SHP77 treated with DMSO at 0.1 percent for 48 hours (cell line): ENCODE measurements around the gene HOXB3.

Experiments used
- DNase-seq: peaks from one replicate; lab custom pipeline; 2025; lab: John Stamatoyannopoulos, UW

HOXB3 gene

DNA sequence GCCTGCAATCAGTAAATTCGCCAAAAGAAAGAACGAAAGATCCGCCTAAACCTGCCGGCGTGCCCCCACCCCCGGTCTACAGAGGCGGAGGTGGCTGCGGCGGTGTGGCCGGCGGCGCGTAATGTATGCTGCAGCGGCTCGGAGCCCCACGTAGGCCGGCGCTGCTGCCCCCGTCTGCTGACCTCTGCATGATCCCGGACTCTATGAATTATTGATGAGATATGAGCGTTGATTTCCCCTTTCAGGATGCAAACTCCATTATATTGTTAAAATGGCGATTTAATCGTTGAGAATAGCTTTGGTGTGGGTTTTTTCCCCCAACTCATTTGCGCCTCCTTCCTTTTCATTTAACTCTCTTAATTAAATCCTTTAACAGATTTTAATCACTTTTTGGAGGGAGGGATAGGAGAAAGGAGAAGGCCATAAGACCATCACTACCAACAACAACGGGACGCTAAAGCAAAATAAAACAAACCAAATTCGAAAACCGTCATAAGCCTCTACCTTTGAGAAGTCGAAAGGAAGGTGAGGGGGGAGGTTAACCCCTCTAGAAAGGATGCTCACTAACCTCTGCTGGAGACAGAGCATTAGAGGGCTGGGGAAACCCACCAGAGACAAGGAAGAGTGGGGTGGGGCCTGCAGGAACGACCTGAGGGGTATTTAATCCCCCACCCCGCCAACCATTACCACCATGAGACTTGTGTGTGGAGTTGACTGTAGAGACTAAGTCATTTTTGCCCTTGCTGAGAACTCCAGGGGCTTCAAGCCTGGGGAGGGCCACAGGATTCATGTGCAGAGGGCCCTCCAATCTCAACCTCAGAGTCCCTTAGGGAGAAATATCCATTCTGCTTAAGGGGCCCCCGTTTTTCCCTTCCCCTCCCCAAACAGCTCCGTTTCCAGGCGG lies 3.4 kb downstream of the HOXB3 start:
- DNase-seq: peak; percentile 54

DNA sequence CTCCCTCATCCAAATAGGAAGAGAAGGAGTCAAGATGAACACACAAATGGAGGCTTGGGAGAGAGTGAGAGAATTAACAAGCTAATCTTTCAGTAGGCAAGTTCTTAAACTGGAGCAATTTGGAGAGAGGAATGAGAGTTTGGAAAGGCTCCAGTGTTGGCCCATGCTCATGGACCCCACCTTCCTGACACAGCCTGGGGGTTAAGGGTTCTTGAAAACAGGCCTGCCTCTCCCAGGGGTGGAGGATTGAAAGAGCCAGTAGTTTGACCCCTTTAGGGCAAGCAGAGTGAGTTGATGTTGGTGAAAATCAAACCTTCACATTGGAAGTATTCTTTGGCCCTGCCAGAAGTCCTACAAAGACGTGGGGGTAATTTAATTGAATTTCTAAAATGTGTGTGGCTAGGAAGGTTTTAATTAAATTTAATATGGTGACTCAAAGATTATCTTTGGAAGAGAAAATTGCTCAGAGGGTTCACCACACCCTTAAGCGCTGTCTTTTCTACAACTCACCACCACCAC lies 5.8 kb downstream of the HOXB3 start:
- no peak for DNase-seq

DNA sequence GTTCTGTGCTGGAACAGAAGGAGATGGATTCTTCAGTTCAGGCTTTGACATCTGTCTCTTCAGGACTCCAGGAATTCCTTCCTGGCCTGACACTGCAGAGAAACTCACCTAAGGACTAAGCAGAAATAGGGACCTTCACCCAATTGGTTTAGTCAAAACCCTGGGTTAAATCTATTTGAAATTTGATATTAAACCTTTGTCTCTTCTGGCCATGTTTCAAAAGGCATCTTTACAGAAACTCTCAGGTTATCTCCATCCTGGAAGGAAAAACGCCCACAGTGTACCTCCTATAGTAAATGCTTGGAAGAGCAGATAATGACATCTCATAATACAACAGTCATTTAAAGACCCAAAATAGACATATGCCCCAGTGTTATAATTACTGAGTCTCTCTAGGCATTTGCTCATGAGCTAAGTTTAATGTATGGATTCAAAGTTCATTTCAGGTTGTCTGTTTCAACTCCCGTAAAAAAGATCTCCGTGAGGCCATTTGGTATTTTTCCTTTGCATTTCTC lies 6.3 kb downstream of the HOXB3 start:
- no peak for DNase-seq

DNA sequence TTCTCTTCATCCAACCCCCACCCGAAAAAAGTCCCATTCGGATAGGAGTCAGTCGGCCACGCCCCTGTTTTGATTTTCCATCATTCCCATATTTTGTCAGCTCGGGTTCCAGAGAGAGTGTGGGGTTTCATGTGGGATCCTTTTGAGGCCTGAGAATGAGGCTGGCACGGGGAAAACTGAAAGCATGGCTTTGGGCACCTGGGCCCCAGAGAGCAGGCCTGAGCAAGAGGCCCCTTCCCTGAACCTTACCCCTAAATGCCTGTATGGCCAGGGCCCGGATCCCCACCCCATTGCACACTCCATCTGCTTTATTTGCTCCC lies 7.3 kb downstream of the HOXB3 start:
- no peak for DNase-seq

DNA sequence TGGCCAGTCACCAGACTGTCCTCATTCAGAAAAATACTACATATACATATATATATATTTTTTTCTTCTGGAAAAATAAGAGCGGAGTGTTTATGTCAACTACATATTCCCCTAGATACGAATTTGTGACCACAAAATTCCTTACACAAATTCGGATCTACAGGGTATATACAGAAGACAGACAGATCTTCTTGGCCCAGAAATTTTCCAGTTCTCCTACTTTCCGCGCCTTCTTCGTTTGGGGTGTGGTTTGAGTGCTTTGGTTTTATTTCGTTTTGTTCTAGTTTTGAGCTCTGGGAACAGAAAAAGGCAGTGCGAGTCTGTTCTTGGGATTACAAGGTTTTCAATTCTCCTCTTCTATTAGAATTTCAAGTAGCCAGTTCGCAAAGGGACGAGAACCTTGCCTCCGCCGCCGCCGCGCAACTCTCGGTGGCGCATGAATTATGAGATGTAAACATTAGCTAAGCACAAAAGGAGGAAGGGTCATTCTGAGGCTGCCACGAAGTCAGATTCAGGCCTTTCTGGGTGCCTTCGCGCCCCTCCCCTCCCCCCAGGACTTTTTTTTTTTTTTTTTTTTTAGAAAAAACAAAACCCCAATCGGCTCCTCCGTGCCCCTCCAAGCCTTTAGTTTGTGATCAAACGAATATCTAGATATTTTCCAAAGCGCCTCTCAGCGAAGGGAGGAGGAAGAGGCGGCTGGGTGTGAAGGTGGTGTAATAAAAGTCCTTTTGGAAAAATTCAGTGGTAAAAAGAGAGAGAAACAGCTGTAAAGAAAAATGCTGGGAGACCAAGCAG lies 10.1 kb downstream of the HOXB3 start:
- no peak for DNase-seq

DNA sequence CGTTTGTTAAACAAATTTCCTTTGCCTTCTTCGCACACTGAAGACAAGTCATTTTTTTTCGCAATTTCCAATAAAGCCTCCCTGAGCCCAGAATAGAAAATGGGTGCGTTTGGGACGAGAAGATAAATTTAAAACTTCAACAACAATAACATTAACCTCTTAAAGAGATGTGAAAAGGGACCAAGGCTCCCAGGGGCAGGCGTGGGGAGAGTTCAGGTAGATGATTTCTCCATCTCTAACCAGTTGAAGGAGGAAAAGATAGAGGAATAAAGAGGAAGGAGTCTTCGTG lies 10.6 kb downstream of the HOXB3 start:
- DNase-seq: no peak

DNA sequence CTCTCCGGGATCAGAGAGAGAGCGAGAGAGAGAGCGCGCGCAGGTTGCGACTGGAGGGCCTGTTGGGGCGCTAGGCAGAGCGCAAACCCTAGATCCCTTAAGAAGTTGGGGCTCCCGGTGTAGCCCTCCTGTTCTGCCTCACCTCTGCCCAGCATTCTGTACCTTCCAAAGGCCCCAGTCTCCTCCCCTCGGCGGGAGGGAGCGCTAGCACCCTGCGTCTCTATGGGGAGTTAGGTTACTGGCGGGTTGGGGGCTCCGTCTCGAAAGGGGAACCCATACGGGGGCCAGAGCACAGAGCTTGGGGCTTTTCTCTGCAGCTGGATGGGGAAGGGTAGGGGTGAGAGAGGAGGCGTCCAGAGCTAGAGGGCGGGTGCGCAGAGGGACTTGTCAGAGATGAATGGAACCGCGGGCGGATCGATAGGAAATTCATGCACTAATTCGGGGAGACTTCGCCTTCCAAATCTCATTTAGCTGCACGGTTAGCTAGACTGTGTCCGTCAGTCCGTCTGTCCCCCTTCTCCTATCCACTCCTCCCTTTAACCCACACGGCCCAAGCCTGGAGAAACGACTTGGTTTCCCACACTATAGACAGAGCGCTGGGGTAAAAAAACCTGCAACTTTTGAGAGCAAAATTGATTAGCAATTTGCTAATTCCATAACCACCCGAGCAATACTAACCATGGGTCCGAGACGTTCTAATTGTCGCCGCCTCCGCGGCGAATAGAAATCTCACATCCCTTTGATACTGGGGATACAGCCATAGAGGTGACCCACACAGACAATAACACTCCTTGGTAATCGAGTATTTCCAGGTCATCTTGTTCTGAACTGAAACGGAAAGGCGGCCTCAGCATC lies 11.2 kb downstream of the HOXB3 start:
- DNase-seq: no peak

DNA sequence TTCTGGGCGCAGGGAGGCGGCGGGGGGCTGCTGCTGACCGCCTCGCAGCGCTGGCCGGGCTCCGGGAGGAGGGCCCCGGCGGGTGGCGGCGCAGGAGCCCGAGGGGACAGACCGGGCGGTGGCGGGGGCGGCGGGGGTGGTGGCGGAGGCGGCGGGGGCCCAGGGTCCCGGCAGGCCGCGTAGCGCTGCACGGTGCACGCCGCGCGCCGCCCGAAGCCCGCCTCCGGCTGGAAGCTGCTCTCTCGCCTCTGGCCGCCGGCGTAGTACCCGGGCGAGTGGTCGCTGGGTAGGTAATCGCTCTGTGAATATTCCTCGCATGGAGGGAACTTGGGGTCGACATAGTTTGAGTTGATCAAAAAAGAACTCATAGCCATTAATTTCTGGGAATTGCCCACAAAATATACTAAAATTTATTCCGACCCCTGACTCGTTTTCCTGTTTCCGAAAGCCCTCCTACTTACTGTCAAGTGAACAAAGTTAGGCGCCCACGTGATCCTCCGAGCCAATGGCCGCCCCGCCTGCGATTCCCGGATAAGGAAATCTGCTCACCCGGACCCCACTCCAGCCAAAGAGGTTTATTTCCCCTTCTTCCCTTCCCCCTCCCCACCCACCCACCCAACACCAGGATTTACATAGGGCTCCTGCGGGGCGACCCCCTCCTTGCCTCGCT lies 12.0 kb downstream of the HOXB3 start, which contains the start of gene HOXB4:
Gene HOXB4 (minus strand): TSS at position 405 of the 670 bp plus-strand sequence. CDS start 31 bp downstream, at position 374.
- DNase-seq: no peak

DNA sequence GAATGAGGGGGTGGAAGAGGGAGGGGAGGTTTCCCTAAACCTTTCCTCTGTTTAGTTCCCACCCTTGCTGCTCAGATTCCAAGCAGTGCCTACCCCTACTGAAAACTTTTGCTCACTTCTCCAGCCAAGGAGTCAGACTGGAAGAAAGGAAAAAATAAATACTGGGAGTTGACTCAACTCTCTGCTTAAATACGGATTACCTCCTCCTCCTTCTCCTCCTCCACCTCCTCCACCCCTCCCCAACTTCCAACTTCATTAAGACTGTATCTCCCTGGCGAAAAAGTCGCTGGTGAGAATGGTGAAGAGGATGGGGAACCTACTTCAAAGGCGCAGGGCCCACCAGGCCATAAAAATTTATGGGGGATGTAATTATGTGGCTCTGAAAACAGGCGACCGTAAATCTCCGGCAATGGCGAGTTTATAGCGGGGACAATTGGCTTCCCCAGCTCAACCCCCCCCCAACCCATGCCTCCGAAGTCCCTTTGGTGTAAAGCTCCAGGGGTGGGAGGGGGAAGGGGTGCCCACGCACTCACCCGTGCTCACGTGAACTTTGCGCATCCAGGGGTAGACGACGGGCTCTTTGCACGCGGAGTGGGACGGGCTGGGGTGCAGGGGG lies 12.6 kb downstream of the HOXB3 start:
- DNase-seq: no peak

DNA sequence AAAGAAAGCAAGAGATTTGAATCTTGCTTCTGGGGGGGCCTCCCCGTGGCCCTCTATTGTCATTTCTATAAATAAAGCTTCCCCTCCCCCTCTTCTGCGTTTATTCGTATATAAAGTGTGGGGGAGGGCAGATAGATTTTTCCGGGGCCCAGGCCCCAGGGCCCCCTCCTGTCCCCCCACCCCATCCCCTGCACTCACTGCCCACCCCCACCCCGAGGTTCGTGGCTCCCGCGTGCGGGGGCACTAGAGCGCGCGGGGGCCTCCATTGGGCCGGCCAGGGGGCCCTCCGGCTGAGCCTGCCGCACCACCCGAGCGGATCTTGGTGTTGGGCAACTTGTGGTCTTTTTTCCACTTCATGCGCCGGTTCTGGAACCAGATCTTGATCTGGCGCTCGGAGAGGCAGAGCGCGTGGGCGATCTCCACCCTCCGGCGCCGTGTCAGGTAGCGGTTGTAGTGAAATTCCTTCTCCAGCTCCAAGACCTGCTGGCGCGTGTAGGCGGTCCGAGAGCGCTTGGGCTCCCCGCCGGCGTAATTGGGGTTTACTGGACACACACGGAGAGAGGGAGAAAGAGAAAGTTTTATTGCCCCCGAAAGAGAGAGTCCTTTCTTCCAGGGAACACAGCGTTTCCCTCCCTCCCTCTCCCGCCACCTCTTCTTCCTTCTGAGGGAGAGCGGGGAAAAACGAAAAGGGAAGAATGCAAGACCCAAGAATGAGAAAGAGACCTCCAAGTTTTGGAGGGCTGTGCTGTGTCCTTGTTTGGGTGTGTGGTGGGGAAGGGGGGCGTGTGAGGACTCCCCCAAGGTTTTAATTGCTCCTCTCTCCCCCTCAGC lies 13.3 kb downstream of the HOXB3 start:
- no peak for DNase-seq

DNA sequence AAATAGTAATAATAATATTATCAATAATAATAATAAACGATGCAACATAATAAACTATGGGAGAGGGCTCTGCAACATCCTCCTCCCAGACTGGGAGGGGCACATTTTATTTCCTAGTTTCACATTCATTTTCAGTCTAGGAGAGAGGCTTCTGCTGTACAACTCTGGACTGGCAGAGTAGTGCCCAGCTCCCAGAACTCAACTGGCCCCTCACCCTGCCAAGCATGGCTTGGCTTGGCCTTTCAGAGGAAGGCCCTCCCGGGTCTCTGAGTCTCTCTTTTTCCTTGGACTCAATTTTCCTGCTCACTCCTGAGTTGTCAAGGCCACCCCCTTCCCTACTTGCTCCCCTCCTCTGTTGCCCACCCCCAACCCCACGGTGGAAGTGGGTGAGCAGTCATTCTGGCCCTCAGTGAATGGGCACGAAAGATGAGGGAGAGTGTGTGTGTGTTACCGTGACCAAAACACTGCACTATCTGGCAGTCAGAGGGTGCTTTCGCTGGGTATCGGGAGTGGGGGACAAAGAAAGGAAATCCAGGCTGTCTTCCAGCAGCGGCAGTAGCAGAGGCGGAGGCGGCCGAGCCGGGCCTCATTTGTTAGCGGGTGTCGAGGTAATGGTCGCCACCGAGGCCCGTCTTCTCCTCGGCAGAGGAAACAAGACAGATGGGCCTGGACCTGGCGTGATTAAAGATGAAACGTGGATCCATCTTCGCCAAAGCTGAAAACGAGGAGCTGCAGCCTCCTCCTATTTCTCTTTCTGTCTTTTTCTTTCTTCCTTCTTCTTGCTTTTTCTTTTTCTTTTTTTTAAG lies 14.2 kb downstream of the HOXB3 start:
- no peak for DNase-seq

DNA sequence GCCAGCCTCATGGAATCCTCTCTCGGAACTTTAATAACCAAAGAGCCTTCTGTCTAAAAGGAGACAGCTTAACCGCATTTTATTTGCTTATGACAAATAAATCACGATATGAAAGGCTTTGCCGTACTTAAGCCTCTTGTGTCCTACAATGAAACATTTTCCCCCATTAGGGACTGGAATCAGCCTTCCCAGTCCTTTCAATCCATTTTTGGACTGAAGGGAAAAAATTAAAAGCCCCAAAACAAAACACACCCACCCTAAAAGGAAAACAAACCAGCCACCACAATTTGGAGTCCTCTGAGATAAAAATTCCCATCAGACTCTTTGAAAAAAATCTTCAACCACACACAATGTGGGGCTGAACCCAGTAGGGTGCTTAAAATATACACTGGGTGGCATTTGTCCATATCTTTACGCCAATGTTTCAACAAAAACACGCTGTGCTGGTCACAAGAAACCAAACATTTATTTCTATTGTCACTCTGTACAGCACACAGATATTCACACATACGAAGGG lies 14.9 kb downstream of the HOXB3 start:
- peak; percentile 57 for DNase-seq

DNA sequence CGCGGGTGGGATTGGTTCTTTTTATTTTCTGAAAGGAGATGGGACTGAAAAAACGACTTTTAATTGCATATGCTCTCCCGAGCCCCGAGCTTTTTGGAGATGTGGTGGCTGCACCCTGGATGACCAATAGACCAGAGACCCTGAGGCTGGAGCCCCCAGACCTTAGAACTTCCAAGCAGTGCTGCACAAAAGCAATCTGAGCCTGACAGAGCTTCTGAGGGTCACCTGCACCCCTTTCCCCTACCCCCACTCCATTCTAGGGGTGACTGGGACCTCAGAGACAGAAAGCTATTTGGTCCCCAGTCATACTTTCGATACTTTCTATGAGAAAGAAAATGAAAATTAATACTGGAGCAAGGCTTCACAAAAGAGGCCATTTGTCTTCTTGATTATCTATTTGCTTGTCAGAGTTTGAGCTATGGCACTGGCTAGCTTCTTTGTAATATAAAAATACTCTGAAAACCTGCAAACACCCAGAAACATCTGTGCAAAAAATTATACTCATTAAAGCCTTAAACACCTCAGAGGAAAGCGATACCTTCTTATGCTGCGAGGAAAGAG lies 15.5 kb downstream of the HOXB3 start:
- DNase-seq: no peak

DNA sequence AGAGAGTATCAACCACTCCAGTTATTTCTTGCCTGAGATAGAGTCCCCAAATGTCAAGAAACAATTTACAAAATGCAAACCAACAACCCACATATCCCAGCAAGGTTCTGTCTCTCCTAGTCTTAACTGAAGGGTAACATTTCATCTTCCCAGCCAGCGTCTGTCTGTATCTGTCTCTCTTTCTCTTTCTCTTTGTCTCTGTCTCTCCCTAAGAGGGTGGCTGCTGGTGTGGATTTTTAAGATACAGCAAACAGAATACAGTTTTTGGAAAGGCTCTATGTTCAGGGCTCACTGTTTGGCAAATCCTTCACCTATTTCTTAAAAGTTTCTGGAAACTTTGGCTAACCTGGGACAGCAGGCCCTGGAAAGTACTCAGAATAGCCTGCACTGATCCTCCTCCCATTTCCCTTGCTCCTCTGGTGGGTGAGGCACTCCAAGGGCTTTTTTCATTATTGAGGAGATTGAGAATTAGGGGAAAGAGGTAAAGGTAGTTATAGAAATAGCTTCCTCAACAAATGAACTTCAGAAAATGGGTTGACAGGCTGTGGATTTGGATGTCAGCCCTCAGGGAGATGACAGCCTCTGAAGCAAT lies 18.1 kb downstream of the HOXB3 start:
- DNase-seq: no peak

DNA sequence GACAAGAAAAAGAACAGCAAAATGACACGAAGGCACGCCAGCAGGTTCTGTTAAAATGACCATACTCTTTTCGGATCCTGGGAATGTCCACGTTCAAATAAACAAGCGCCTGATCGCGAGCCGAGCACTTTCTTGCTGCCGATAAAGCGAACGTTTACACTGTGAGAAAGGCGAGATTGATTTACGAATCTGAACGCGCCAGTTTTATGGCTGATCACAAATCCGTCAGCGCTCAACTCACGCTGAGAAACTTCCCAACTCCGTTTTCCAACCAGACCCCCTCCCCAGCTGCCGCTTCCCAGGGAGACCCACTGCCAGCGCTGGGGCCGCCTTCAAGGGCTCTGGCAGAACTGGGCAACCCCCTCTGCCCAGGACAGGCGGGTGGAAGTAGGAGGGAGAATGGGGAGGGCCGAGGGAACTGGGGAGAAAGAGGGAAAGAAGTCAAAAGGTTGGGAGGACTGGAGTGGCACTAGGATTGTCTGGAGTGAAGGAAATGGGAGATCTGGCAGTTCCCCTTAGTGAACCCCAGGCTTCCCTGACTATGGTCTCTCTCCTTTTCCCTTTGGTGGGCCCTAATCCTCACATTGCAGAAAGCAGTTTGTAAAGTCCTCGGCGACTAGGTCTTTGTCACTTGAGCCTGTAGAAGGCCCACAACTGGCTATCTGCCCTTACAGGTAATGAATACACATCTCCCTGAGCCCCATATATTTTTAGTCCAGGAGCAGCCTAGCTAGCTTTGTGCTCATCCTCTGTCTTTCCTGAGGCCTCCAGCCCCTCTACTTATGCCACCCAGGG lies 18.8 kb downstream of the HOXB3 start:
- DNase-seq: no peak

DNA sequence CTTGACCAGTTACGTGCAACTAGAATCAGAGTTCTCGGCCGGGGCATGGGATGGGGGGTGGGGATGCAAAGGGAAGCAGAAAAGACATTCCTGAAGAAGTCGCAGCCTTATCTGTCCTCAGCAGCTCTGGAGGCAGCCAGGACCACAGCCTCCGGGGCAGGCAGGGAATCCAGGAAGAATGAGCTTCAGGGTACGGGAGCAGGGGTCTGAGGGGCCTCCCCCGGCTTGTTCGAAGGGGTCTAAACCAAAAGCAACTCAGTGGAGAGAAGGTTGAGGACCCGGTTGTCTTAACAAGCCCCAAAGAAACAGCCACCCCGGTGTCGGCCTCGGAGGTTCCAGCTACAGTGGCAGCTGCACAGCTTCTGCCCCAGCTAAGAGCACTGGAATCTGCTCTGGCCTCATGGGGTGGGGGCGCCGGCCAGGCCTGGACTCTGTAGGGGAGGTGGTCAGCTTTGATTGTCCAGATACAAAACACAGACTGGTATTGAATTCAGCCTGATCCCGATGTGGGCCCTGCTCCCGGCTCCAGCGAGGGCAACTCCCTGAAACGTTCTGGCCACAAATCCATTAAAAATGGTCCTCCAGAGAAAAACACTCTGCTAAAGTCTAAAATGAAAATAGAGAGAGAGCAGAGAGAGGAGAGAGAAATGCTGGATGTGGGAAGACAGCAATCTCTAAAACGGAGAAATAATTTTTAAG lies 19.6 kb downstream of the HOXB3 start:
- no peak for DNase-seq
